ENCODE data around the gene ALPP. TPM values are rescaled to one million over a fixed set of nuclear protein-coding genes. Genes with fewer than 3 reads are reported as not detected.
"Not testable (repeated sequence)": the region's sequence is repeated elsewhere in the genome, so short reads cannot be mapped to it uniquely, and the experiment has no call there.

ALPP gene
- polyA plus RNA-seq, 4 donors, result 0.20 TPM; not detected in 3

GRCh38 chr2:232400256-232401015 lies 21.9 kb downstream of the ALPP start:
- DNase-seq (ENCODE audit: low read depth in 4 of 4, low spot score in 3 of 4), result no peak

GRCh38 chr2:232402518-232402917 lies 24.0 kb downstream of the ALPP start:
- no peak for DNase-seq (ENCODE audit: low read depth in 4 of 4, low spot score in 3 of 4)

GRCh38 chr2:232405943-232406510 lies 27.5 kb downstream of the ALPP start:
- DNase-seq (ENCODE audit: low read depth in 4 of 4, low spot score in 3 of 4), result no peak

- DNase-seq (ENCODE audit: low read depth in 4 of 4, low spot score in 3 of 4), result no peak
Observed at GRCh38 chr2:232406556-232407310, 28.2 kb downstream of the ALPP start, which contains the start of gene ALPG. TSS of gene ALPG (plus strand) at chr2:232406844. CDS start at chr2:232406895, 51 bp downstream.

GRCh38 chr2:232407428-232408150 lies 29.0 kb downstream of the ALPP start:
- not testable (repeated sequence) for DNase-seq (ENCODE audit: low read depth in 4 of 4, low spot score in 3 of 4)

GRCh38 chr2:232408269-232408668 lies 29.7 kb downstream of the ALPP start:
- DNase-seq (ENCODE audit: low read depth in 4 of 4, low spot score in 3 of 4), result not testable (repeated sequence)

- DNase-seq (ENCODE audit: low read depth in 4 of 4, low spot score in 3 of 4), result not testable (repeated sequence)
Observed at GRCh38 chr2:232409617-232410016, 31.1 kb downstream of the ALPP start.

GRCh38 chr2:232410238-232410900 lies 31.8 kb downstream of the ALPP start:
- DNase-seq (ENCODE audit: low read depth in 4 of 4, low spot score in 3 of 4), result no peak

- no peak for DNase-seq (ENCODE audit: low read depth in 4 of 4, low spot score in 3 of 4)
Observed at GRCh38 chr2:232411901-232412629, 33.5 kb downstream of the ALPP start.

GRCh38 chr2:232412986-232413385 lies 34.4 kb downstream of the ALPP start:
- no peak for DNase-seq (ENCODE audit: low read depth in 4 of 4, low spot score in 3 of 4)

- DNase-seq (ENCODE audit: low read depth in 4 of 4, low spot score in 3 of 4), result no peak
Observed at GRCh38 chr2:232415138-232415690, 36.7 kb downstream of the ALPP start.

- DNase-seq (ENCODE audit: low read depth in 4 of 4, low spot score in 3 of 4), result no peak
Observed at GRCh38 chr2:232415736-232416520, 37.4 kb downstream of the ALPP start.

GRCh38 chr2:232416521-232417470 lies 38.2 kb downstream of the ALPP start:
- no peak for DNase-seq (ENCODE audit: low read depth in 4 of 4, low spot score in 3 of 4)

- DNase-seq (ENCODE audit: low read depth in 4 of 4, low spot score in 3 of 4), result no peak
Observed at GRCh38 chr2:232417489-232417888, 38.9 kb downstream of the ALPP start.

GRCh38 chr2:232418056-232418455 lies 39.5 kb downstream of the ALPP start:
- DNase-seq (ENCODE audit: low read depth in 4 of 4, low spot score in 3 of 4), result no peak

- no peak for DNase-seq (ENCODE audit: low read depth in 4 of 4, low spot score in 3 of 4)
Observed at GRCh38 chr2:232418466-232419244, 40.1 kb downstream of the ALPP start.

All from left renal pelvis (tissue), 4 donors.